GM18870 (cell line): ENCODE results near the gene REEP3.
"Not testable (repeated sequence)": the region's sequence is repeated elsewhere in the genome, so short reads cannot be mapped to it uniquely, and the experiment has no call there.

Experiments
- ATAC-seq: cut with Tn5 transposase; IDR thresholded peaks from one replicate; pipeline ENCODE4 v1.9.1; 2021; ENCODE audit warnings: moderate library complexity; ENCODE audit not compliant: unreplicated experiment

The REEP3 gene

DNA sequence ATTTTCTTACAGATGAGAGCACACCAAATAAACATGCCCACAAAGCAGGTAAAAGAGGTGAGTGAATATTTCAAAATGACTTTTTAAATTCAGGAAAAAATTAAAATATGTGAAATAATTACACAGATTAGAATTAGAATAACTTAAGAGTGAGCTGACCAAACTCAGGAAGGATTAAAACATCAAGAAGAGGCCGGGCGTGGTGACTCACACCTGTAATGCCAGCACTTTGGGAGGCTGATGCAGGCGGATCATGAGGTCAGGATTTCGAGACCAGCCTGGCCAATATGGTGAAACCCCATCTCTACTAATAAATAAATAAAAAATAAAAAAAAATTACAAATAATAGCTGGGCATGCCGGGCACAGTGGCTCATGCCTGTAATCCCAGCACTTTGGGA, 140.1 kb downstream of the REEP3 start:
- no peak for ATAC-seq

DNA sequence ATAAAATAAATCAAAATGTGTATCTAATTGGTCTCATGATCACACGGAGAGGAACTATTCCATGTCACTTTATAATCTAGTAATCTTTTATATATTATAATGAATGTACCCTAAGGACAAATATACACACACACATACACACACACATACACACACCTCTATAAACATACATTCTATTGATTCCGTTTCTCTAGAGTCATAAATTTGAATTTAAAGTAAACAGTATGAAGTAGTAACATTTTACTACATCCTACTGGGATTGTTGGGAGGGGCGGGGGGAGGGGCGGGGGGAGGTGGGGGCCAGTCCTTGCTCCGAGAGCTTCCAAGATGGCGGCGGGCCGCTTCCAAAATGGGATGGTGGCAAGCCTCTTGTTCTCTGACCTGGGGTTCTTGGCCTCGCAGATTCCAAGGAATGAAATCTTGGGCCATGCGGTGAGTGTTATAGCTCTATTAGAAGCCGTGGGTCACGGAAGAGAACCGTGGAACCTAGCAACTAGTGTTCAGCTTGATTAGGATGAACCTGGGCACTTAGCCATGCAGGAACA, 143.2 kb downstream of the REEP3 start:
- ATAC-seq = no peak

DNA sequence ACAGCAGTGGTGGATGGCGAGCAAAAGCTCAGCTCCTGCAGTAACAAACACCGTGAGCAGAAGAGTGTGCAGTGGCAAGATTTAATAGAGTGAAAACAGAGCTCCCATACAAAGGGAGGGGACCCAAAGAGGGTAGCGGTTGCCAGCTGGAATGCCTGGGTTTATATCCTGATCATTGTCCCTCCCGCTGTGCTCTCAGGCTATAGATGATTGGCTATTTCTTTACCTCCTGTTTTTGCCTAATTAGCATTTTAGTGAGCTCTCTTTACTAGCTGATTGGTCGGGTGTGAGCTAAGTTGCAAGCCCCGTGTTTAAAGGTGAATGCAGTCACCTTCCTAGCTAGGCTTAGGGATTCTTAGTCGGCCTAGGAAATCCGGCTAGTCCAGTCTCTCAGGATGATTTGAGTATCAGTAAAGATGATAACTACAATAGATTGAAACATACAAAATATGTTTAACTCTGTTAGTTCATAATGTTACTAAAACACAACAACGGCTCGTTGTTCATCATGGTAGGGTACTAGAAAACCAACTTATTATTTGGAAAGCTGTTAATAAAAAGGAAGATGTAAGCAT, 143.9 kb downstream of the REEP3 start:
- not testable (repeated sequence) for ATAC-seq

DNA sequence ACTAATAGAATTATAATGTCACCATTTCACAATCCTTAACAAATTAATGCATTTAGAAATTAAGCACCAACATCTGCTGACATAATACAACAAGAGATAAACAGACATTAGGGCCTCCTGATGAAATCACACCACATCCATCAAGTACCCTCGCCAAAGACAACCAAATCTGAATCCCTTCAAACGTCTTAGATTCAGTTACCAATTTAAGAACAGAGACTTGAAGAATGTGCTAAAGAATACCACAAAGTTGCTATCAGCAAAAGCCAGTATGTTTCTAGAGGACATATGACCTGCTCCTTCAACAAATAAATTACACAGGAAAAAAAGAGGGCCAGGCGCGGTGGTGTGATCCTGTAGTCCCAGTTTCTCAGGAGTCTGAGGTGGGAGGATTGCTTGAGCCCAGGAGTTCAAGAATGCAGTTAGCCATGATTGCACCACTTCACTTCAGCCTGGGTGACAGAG, 144.5 kb downstream of the REEP3 start:
- no peak for ATAC-seq

DNA sequence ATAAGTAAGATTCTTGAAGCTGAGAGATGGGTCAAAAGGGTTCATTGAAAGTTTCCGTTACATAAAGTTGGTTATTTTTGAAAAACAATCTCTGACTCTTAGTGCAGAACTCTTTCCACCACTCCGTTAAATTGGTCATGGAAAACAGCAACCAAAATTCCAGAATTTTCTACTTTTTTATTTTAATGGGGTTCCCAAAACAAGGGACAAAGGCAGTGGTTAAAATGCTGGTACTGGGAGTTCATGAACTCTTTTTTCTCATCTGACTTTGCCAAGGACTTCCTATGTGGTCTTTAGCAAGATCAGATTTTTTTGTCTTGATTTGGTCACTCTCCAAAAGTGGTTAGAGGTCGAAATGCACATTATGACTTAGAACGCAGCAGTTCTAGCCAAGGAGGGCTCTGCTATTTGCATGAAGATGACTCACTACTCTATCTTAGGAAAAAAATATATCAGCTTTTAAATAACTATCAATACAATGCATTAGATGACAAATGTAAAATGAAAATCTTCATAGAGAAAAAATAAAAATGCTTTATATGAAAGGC, 145.7 kb downstream of the REEP3 start:
- peak; percentile 80 for ATAC-seq

DNA sequence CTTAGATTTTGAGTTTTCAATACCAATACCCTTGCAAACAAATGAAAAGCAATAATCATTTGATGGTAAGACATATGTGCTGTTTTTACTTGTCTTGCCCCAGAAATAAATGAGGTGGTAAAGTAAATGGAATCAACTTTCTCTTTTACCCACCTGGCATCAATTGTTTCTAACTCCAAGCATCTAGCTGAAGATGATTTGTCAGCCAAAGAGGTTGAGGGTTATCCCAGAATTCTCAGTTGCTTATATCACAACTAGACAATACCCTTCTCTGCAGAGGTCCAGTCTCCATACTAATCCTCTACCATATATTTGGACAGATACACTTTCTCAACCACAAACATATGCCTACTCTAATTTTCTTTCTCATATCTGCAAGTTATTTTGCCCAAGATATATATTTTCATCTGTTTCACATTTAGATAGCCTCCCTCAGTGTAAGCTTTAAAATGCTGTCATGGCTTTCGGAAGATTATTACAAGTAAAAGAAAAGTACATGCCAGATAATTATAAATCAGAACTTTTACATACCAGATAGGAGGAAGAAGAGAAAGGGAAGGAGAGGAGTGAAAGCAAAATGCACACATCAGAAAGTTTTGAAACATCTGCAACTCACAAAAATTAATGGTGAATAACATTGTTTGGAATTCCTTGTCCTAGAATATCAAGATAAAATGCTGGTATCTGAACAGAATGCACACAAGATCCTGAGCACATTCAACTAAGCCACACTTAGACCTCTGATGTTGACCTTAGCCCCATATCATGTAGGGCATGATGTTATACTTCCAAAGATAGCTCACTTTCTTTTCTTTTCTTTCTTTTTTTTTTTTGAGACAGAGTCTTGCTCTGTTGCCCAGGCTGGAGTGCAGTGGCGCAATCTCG, 146.6 kb downstream of the REEP3 start:
- no peak for ATAC-seq

DNA sequence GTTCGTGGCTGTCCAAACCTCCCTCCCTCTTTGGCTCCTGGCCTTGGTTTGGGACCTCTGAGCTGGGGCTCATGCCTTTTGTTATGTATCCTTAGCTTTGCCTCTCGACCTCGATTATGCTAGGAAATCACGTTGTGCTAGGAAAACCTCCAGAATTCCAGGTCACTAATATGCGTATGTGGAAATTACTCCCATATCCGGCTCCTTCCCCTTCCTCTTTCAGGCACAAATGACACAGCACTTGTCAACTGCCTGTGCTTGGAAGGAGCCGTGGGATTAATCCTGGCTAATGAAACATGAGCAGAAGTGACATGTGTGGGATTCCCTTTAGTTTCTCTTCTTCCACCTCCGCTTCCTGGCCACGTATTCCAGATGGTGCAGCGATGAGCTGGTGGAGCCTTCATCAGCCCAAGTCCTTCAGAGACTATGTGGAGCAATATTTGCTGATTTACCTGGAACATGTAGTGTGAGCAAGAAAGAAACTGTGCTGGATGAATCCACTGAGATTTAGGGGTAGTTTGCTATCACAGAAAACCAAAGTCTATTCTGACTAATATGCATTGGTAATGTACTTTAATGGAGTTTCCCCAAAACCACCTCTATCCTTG, 149.2 kb downstream of the REEP3 start:
- peak; percentile 65 for ATAC-seq

DNA sequence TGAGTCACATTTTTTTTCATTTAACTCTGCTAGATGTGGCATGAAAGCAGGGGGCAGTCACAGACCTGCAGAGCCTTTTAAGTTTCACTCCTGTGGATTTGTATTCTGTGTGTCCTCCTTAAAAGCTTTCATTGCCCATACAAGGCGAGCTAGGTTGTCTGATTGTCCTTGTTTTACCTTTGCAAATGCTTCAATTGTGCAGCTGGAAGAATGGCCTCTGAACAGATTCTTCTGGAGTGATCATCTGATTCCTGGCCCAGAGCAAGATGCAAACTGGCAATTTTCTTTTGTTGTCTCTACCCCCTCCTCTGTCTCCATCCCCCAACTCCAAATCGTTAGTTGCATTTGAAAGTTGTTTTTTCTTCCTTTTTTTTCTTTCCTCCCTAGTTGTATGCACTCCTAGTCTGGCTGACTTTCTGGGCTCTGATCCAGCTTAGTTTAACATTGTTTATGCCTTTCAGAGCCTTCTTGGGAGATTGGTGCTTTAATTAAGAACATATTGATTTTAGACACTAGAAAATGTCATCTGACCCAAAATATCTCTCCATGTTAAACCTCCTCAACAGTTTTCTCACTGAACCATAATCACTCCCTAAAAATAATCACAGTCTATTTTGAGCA, 150.2 kb downstream of the REEP3 start:
- ATAC-seq = no peak

DNA sequence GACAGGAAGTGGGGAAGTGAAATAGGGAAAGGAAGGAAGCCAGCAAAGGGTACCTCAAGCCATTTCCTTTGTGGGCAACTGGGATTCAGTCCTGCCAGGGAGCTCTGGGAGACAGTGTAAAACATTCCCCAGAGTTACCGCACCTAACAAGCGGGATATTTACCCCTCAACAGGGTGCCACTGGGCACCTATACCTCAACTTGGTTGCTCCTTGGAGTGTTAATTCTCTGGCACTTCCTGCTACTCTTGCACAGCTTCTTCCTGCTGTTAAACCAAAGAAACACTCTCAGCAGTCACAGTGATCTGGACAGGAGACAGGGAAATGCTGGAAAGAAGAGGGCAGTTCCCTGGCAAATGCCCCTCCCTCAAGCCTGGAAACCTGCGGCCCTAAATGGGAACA, 151.3 kb downstream of the REEP3 start:
- no peak for ATAC-seq

DNA sequence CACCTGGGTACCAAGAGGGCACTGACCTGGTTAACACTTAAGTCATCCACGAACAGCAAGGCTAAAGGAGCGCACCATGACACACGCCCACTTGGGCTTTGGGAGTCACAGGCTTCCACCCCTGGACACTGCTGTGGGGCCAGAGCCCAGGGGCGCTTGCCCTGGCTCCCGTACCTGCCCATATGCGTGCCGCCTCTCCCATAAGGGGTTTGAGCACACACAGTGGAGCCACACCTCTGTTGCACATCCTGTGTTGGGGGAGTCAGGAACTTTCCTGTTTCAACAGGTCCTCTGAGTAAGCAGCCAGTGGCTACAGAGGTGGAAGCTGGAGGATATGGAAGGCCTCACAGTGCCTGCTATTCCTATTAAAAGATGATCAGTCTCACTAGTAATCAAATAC, 152.0 kb downstream of the REEP3 start:
- no peak for ATAC-seq

DNA sequence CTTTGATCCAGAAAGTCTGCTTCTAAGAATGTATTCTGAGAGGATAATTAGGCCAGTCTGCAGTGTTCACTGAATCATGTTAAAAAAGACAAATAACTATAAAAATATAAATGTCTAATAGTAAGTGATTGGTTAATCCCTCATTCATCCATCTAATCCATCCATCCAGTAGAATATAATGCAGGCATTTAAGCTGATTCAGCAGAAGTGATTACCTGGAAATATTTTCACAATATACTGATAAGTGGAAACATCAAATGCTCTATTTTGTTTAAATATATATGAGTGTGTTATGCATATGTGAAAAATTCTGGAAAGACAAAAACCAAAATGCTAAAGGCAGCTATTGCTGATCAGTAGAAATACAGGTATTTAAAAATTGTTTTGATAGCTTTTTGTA, 152.6 kb downstream of the REEP3 start:
- ATAC-seq = no peak
